WTC11 (cell line): ENCODE data around the gene ETV2. TPM values are rescaled to one million over a fixed set of nuclear protein-coding genes. Genes with fewer than 3 reads are reported as not detected.

ENCODE experiments used
- ATAC-seq: fragments of 200-7000 bp; cut with Tn5 transposase; 2 replicates; pipeline ENCODE4 v1.10.0; 2021; ENCODE audit warnings: mild to moderate bottlenecking, moderate library complexity
- CTCF ChIA-PET: fragments of 300-600 bp; sonication (Branson Sonifier 250); formaldehyde crosslinking; loops from one replicate; lab custom pipeline; 2021; ENCODE audit warnings: antibody characterized with exemption; lab: Charles Lee
- POLR2A ChIA-PET: fragments of 350-600 bp; sonication (Branson Sonifier 250); formaldehyde crosslinking; loops from one replicate; lab custom pipeline; 2021; ENCODE audit warnings: antibody characterized with exemption; lab: Charles Lee
- DNase-seq: peaks from one replicate; pipeline ENCODE4 v3.0.0; 2021; ENCODE audit warnings: low spot score
- H3K27ac Mint-ChIP-seq: 2 replicates; pipeline ENCODE4 v1.8.0; 2021; ENCODE audit warnings: mixed read lengths
- H3K27me3 Mint-ChIP-seq: 2 replicates; pipeline ENCODE4 v1.8.0; 2021; ENCODE audit warnings: low read depth, mild to moderate bottlenecking, moderate library complexity, mixed read lengths
- H3K36me3 Mint-ChIP-seq: 2 replicates; pipeline ENCODE4 v1.8.0; 2021; ENCODE audit warnings: mixed read lengths
- H3K4me1 Mint-ChIP-seq: 2 replicates; pipeline ENCODE4 v1.8.0; 2022; ENCODE audit warnings: mixed read lengths
- H3K4me3 Mint-ChIP-seq: 2 replicates; pipeline ENCODE4 v1.8.0; 2021; ENCODE audit warnings: mild to moderate bottlenecking, moderate library complexity, mixed read lengths
- H3K9me3 Mint-ChIP-seq: 2 replicates; pipeline ENCODE4 v1.8.0; 2021; ENCODE audit warnings: mixed read lengths
- AR ChIP-seq: fragments of 250-450 bp; sonication (Bioruptor Pico); IDR thresholded peaks from 2 replicates; pipeline ENCODE4 v1.9.0; 2021; ENCODE audit warnings: mild to moderate bottlenecking
- ARID4B ChIP-seq: sonication (generic); formaldehyde crosslinking; IDR thresholded peaks from 2 replicates; pipeline ENCODE4 v1.8.0; 2023; ENCODE audit warnings: missing genetic modification reagents, mild to moderate bottlenecking, borderline replicate concordance
- E2F1 ChIP-seq: sonication (generic); formaldehyde crosslinking; IDR thresholded peaks from 2 replicates; pipeline ENCODE4 v1.8.0; 2022; ENCODE audit warnings: mild to moderate bottlenecking, missing genetic modification reagents
- FOXK1 ChIP-seq: sonication (generic); formaldehyde crosslinking; IDR thresholded peaks from 2 replicates; pipeline ENCODE4 v1.8.0; 2022; ENCODE audit warnings: mild to moderate bottlenecking, moderate library complexity, missing genetic modification reagents
- GABPB1 ChIP-seq: sonication (generic); formaldehyde crosslinking; IDR thresholded peaks from 2 replicates; pipeline ENCODE4 v1.8.1; 2023; ENCODE audit warnings: mild to moderate bottlenecking, missing genetic modification reagents
- HMGA2 ChIP-seq: fragments of 250-450 bp; sonication (Bioruptor Pico); IDR thresholded peaks from 2 replicates; pipeline ENCODE4 v1.4.0; 2021; ENCODE audit warnings: mild to moderate bottlenecking, moderate library complexity
- IRF2 ChIP-seq: sonication (generic); formaldehyde crosslinking; IDR thresholded peaks from 2 replicates; pipeline ENCODE4 v1.8.0; 2022; ENCODE audit warnings: low read depth, missing genetic modification reagents, borderline replicate concordance
- JAZF1 ChIP-seq: fragments of 250-450 bp; sonication (Bioruptor Pico); IDR thresholded peaks from 2 replicates; pipeline ENCODE4 v1.9.0; 2021; ENCODE audit warnings: moderate library complexity, mild to moderate bottlenecking, inconsistent platforms
- JUN ChIP-seq: sonication (generic); formaldehyde crosslinking; IDR thresholded peaks from 2 replicates; pipeline ENCODE4 v1.8.0; 2023; ENCODE audit warnings: mild to moderate bottlenecking, missing genetic modification reagents
- MAX ChIP-seq: sonication (generic); formaldehyde crosslinking; IDR thresholded peaks from 2 replicates; pipeline ENCODE4 v1.8.0; 2022; ENCODE audit warnings: mild to moderate bottlenecking, missing genetic modification reagents
- NFE2L1 ChIP-seq: sonication (generic); formaldehyde crosslinking; IDR thresholded peaks from 2 replicates; pipeline ENCODE4 v1.8.1; 2023; ENCODE audit warnings: missing genetic modification reagents
- NR1H2 ChIP-seq: sonication (generic); formaldehyde crosslinking; IDR thresholded peaks from 2 replicates; pipeline ENCODE4 v1.9.0; 2021; ENCODE audit warnings: mild to moderate bottlenecking, moderate library complexity, missing genetic modification reagents
- OVOL2 ChIP-seq: fragments of 250-450 bp; sonication (Bioruptor Pico); IDR thresholded peaks from 2 replicates; pipeline ENCODE4 v1.9.0; 2021; ENCODE audit warnings: mild to moderate bottlenecking, borderline replicate concordance
- RORB ChIP-seq: fragments of 250-450 bp; sonication (Bioruptor Pico); IDR thresholded peaks from 2 replicates; pipeline ENCODE4 v1.9.0; 2021; ENCODE audit warnings: mild to moderate bottlenecking
- SMAD3 ChIP-seq: sonication (generic); formaldehyde crosslinking; IDR thresholded peaks from 2 replicates; pipeline ENCODE4 v1.8.0; 2022; ENCODE audit warnings: missing genetic modification reagents, mild to moderate bottlenecking, borderline replicate concordance
- ZBTB21 ChIP-seq: sonication (generic); formaldehyde crosslinking; IDR thresholded peaks from 2 replicates; pipeline ENCODE4 v1.8.1; 2023; ENCODE audit warnings: mild to moderate bottlenecking, missing genetic modification reagents, borderline replicate concordance
- ZNF138 ChIP-seq: sonication (generic); formaldehyde crosslinking; conservative IDR thresholded peaks from 2 replicates; pipeline ENCODE4 v1.8.1; 2022; ENCODE audit warnings: mild to moderate bottlenecking, moderate library complexity, missing genetic modification reagents
- ZNF263 ChIP-seq: sonication (generic); formaldehyde crosslinking; IDR thresholded peaks from 2 replicates; pipeline ENCODE4 v1.8.1; 2022; ENCODE audit warnings: low read depth, mild to moderate bottlenecking, moderate library complexity, missing genetic modification reagents
- total RNA-seq: library from RNA; stranded (reverse); gene quantifications from 3 replicates; pipeline ENCODE4 v1.2.3, GENCODE V29; 2021

The ETV2 gene
- total RNA-seq, 1 experiment from 2014 or later = 1.7 TPM

- Mint-ChIP-seq H3K4me3 (peak overlapping the region; percentile 76), H3K4me1 (no peaks in the 10 kb centered on the region), H3K9me3 (peaks cover 2% of the 10 kb centered on the region), H3K27ac (no peak overlapping the region), H3K36me3 (peaks cover 8% of the 10 kb centered on the region), H3K27me3 (peaks cover 23% of the 10 kb centered on the region)
- TF ChIP-seq JUN (CRISPR knock-in tag) (no peak), AR (no peak), NR1H2 (CRISPR knock-in tag) (no peak)
- ChIA-PET POLR2A (interaction anchor here (1.2 kb wide), 1 partner anchor 15 kb away, joined by 3 read pairs; no protein-coding TSS in a partner anchor), CTCF (interaction anchor here (0.6 to 3.1 kb wide), 6 partner anchors 30 to 124 kb away, joined by 3 to 16 read pairs (median 6); no protein-coding TSS in a partner anchor)
- DNase-seq = no peak
- no peak for ATAC-seq
Observed at GRCh38 chr19:35613574-35613973, 28.0 kb upstream of the ETV2 start.

- CTCF ChIA-PET = no interaction called here
- Mint-ChIP-seq H3K27me3 (peaks cover 21% of the 10 kb centered on the region), H3K4me1 (no peaks in the 10 kb centered on the region), H3K4me3 (no peak overlapping the region), H3K36me3 (peaks cover 6% of the 10 kb centered on the region), H3K27ac (no peak overlapping the region), H3K9me3 (no peaks in the 10 kb centered on the region)
- no peak for DNase-seq
- no peak for ATAC-seq
- TF ChIP-seq FOXK1 (CRISPR knock-in tag) (no peak), ZBTB21 (CRISPR knock-in tag) (no peak), MAX (no peak), ARID4B (CRISPR knock-in tag) (no peak), OVOL2 (no peak), ZNF263 (CRISPR knock-in tag) (no peak), SMAD3 (CRISPR knock-in tag) (no peak), IRF2 (no peak), NFE2L1 (CRISPR knock-in tag) (no peak), HMGA2 (CRISPR knock-in tag) (no peak), RORB (no peak), ZNF138 (CRISPR knock-in tag) (no peak), GABPB1 (CRISPR knock-in tag) (no peak), JAZF1 (no peak), E2F1 (CRISPR knock-in tag) (no peak)
- POLR2A ChIA-PET = no interaction called here
Observed at GRCh38 chr19:35615036-35615435, 26.5 kb upstream of the ETV2 start.
